Measurements from ENCODE around the gene MPZL3.

MPZL3 gene

DNA sequence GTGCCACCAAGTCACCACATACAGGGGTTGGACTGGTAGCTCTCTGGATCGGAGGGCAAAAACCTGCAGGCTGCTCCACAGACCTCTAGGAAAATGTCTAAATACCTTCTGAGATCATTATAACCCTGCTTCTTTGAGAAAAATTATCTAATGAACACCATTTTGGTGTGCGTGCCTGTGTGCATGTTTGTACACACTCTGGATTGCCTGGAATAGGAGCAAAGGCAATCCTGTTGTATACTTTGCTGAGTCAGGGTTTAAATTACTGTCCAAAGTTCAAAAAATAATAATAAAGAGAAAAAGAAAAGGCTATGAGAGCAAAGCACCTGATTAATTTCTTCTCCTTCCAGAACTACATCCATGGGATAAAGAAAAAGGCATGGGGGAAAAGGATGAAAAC lies 38.4 kb downstream of the MPZL3 start:
- H3K27ac Mint-ChIP-seq (ENCODE audit: low read depth): peak overlapping the region; percentile 71
- DNase-seq (ENCODE audit: low spot score in 2 of 2) (no peak), ATAC-seq (replicated peaks; ENCODE audit: extremely low read depth, poor library complexity, severe bottlenecking) (no peak)
- no peaks in the 10 kb centered on the region for H3K27me3 Mint-ChIP-seq
- peak overlapping the region; percentile 42 for H3K4me3 Mint-ChIP-seq
- H3K9me3 Mint-ChIP-seq: no peaks in the 10 kb centered on the region
- peaks cover 73% of the 10 kb centered on the region for H3K4me1 Mint-ChIP-seq
- peaks cover 31% of the 10 kb centered on the region for H3K36me3 Mint-ChIP-seq (ENCODE audit: insufficient read depth)

DNA sequence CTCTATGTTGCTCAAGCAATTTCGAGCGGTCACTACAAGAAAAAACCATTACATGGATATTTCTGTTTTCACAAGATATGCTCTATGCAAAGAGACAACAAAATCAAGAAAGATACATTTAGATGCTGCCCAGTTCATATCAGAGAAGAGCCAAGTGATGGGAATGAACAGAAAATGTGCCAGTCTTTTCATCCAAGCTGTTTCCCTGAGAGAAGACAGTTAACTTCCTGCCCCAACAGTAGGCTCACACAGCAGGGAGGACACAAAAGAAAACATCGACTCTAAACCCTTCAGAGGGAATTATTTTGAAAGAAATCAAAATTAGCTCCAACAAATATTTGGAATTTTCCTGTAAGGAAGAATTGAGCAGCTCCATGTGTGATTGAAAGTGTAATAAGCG lies 39.0 kb downstream of the MPZL3 start:
- Mint-ChIP-seq H3K27me3 (no peaks in the 10 kb centered on the region), H3K9me3 (no peaks in the 10 kb centered on the region), H3K4me3 (peak overlapping the region; percentile 25), H3K4me1 (peaks cover 69% of the 10 kb centered on the region), H3K27ac (ENCODE audit: low read depth) (peak overlapping the region; percentile 71), H3K36me3 (ENCODE audit: insufficient read depth) (peaks cover 31% of the 10 kb centered on the region)
- ATAC-seq (replicated peaks; ENCODE audit: extremely low read depth, poor library complexity, severe bottlenecking): no peak
- DNase-seq (ENCODE audit: low spot score in 2 of 2): no peak

DNA sequence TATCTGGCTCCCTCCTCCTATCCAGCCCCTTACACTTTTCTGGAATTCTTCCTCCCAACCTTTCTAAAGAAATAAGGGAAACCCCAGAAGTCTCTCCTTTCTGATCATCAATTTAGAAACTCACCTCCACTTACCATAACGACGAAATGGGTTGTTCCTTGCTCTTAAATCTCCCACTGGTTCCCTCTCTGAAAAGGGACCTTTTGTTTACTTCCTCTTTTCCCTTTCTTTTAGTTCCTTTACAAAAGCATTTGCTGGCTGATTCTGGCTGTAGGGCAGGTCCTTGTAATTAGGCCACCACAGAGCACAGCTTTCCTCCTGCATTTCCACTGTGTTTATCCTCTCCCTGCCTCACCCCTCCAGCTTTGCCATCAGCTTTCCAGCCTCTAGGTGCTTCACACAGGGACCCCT lies 39.4 kb downstream of the MPZL3 start:
- Mint-ChIP-seq H3K4me3 (peak overlapping the region; percentile 25), H3K9me3 (no peaks in the 10 kb centered on the region), H3K27ac (ENCODE audit: low read depth) (peak overlapping the region; percentile 71), H3K4me1 (peaks cover 69% of the 10 kb centered on the region), H3K27me3 (no peaks in the 10 kb centered on the region), H3K36me3 (ENCODE audit: insufficient read depth) (peaks cover 31% of the 10 kb centered on the region)
- DNase-seq (ENCODE audit: low spot score in 2 of 2) (no peak), ATAC-seq (replicated peaks; ENCODE audit: extremely low read depth, poor library complexity, severe bottlenecking) (no peak)

DNA sequence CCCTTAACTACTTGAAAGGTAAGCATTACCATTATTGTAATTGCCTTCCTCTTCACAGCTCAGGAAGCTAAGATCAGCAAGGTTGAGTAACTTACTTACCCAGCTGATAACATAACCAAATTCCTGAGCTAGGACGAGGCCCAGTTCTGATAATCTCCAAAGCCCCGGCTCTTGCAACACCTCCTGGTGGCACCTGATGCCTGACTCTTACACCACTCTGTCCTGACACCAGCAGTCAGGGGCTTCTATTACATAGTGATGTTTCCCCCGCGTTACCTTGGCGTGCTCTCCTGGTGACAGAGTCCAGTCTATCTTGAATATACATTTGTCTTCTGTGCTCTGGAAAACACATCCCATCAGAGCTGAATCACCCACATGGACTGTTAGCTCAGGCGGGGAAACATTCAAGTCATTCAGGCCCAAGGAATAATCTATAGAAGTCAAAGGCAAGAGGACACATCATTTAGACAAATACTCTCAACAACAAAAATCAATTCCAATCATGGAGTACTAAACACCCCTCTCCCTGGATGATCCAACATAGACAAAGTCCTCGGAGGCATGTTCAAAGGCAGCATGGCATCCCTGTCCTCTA lies 39.9 kb downstream of the MPZL3 start:
- no peak for ATAC-seq (replicated peaks; ENCODE audit: extremely low read depth, poor library complexity, severe bottlenecking)
- H3K9me3 Mint-ChIP-seq: no peaks in the 10 kb centered on the region
- peaks cover 69% of the 10 kb centered on the region for H3K4me1 Mint-ChIP-seq
- no peak for DNase-seq (ENCODE audit: low spot score in 2 of 2)
- peaks cover 33% of the 10 kb centered on the region for H3K36me3 Mint-ChIP-seq (ENCODE audit: insufficient read depth)
- no peaks in the 10 kb centered on the region for H3K27me3 Mint-ChIP-seq
- peak overlapping the region; percentile 7 for H3K27ac Mint-ChIP-seq (ENCODE audit: low read depth)
- H3K4me3 Mint-ChIP-seq: no peak overlapping the region

DNA sequence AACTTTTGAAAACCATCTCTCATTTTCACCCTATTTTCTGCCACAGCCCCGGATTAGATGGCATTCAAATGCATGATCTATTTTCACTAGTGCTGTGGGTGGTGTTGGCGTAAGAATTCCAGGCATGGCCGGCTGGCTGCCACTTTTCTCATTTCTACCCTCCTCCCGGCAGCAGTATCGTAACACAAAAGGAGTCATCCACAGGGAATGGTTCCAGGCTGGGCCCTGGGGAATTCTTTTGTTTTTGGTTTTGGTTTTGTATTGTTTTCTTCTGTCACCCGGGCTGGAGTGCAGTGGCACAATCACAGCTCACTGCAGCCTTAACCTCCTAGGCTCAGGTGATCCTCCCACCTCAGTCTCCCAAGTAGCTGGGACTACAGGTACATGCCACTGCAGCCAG lies 41.2 kb downstream of the MPZL3 start:
- ATAC-seq (replicated peaks; ENCODE audit: extremely low read depth, poor library complexity, severe bottlenecking): no peak
- H3K4me1 Mint-ChIP-seq: peaks cover 72% of the 10 kb centered on the region
- no peak overlapping the region for H3K27ac Mint-ChIP-seq (ENCODE audit: low read depth)
- H3K9me3 Mint-ChIP-seq: no peaks in the 10 kb centered on the region
- H3K4me3 Mint-ChIP-seq: no peak overlapping the region
- H3K36me3 Mint-ChIP-seq (ENCODE audit: insufficient read depth): peaks cover 33% of the 10 kb centered on the region
- no peaks in the 10 kb centered on the region for H3K27me3 Mint-ChIP-seq
- DNase-seq (ENCODE audit: low spot score in 2 of 2): no peak

DNA sequence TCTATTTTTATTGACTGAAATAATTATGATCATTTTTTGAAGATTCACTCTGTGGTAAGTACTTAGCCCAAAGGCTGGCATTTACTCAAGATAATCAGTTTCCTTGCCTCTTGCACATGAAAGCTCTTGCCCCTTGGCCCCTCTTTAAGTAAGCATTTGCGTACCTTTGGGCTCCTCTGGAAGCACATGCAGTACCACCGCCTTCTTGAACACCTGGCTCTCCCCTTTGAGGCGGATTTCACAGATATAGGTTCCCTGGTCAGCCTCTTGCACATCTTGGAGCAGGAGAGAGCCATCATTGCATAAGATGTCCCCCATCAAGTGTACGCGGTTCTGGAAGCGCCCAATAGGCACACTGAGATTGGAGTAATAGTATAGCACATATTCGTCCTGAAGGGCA lies 41.8 kb downstream of the MPZL3 start:
- no peak overlapping the region for H3K4me3 Mint-ChIP-seq
- ATAC-seq (replicated peaks; ENCODE audit: extremely low read depth, poor library complexity, severe bottlenecking): no peak
- H3K27me3 Mint-ChIP-seq: no peaks in the 10 kb centered on the region
- no peak for DNase-seq (ENCODE audit: low spot score in 2 of 2)
- peaks cover 73% of the 10 kb centered on the region for H3K4me1 Mint-ChIP-seq
- H3K27ac Mint-ChIP-seq (ENCODE audit: low read depth): no peak overlapping the region
- H3K36me3 Mint-ChIP-seq (ENCODE audit: insufficient read depth): peaks cover 34% of the 10 kb centered on the region
- H3K9me3 Mint-ChIP-seq: no peaks in the 10 kb centered on the region

DNA sequence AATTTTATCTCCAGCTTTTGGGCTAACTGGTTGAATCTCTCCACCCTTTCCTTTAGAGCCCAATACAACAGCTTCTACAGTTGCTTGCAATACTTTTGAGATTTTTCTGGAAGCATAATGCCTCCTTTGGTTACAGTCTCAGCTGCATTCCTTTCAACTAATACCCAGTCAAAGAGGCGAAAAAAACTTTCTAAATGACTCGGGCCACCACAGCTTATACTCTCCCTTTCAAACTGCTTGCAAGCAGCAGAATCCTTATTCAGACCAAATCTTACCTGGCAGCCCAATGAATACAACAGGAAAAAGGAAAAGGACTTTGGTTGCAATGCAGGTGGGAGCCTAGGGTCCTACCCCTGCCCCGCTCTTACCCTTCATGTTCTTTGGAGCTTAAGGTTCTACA lies 43.1 kb downstream of the MPZL3 start:
- H3K4me3 Mint-ChIP-seq: no peak overlapping the region
- H3K27me3 Mint-ChIP-seq: no peaks in the 10 kb centered on the region
- H3K36me3 Mint-ChIP-seq (ENCODE audit: insufficient read depth): peaks cover 33% of the 10 kb centered on the region
- H3K4me1 Mint-ChIP-seq: peaks cover 62% of the 10 kb centered on the region
- DNase-seq (ENCODE audit: low spot score in 2 of 2) (no peak), ATAC-seq (replicated peaks; ENCODE audit: extremely low read depth, poor library complexity, severe bottlenecking) (no peak)
- no peaks in the 10 kb centered on the region for H3K9me3 Mint-ChIP-seq
- H3K27ac Mint-ChIP-seq (ENCODE audit: low read depth): no peak overlapping the region

DNA sequence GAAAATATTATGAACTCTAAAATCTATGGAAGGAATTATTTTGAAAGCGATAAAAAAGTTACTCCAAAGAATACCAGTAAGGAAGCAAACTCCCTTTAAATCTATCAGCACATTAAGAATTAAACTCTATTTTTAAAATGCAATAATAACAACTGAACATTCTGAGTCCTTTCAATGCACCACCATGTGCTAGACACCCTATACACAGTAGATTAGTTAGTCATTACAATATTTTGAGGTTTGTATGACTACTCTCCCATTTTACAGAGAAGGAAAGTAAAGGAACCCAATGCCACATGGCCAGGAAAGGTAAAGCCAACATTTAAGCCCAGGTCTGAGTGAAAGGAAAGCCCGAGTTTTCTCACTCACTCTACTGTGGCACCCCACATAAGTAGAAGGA lies 45.1 kb downstream of the MPZL3 start:
- no peak overlapping the region for H3K4me3 Mint-ChIP-seq
- H3K9me3 Mint-ChIP-seq: no peaks in the 10 kb centered on the region
- H3K27me3 Mint-ChIP-seq: no peaks in the 10 kb centered on the region
- peaks cover 43% of the 10 kb centered on the region for H3K4me1 Mint-ChIP-seq
- H3K36me3 Mint-ChIP-seq (ENCODE audit: insufficient read depth): peaks cover 25% of the 10 kb centered on the region
- DNase-seq (ENCODE audit: low spot score in 2 of 2) (no peak), ATAC-seq (replicated peaks; ENCODE audit: extremely low read depth, poor library complexity, severe bottlenecking) (no peak)
- H3K27ac Mint-ChIP-seq (ENCODE audit: low read depth): peak overlapping the region; percentile 77

DNA sequence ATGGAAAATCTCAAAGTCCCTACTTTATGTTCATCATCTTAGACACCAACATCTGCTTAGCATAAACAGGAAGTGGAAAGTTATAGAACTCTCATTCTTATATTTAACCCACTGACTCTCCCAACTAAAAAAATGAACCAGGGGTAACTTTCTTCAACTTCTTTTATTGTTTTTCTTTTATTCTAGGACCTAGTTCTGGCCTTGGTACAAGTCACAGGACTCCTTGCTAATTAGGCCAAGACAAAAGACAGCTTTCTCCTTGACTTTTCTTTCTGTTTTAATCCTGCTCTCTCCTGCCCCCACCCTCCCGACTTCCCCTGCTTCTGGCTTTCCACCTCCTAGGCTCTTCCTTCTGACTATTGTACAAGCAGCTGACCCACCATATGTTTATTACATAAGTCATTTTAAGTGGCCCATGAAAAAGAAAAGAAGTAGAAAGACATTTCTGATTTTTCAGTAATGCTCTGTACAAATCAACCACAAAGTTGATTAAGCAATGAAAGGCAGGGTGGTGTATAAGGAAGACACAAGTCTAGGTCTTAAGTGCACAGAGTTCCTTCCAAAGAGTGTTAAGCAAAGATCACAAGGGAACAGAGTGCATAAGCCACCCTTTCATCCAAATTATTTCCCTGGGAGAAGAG lies 45.7 kb downstream of the MPZL3 start:
- Mint-ChIP-seq H3K4me1 (peaks cover 37% of the 10 kb centered on the region), H3K9me3 (no peaks in the 10 kb centered on the region), H3K4me3 (peak overlapping the region; percentile 39), H3K36me3 (ENCODE audit: insufficient read depth) (peaks cover 19% of the 10 kb centered on the region), H3K27me3 (no peaks in the 10 kb centered on the region), H3K27ac (ENCODE audit: low read depth) (peak overlapping the region; percentile 77)
- ATAC-seq (replicated peaks; ENCODE audit: extremely low read depth, poor library complexity, severe bottlenecking) (no peak), DNase-seq (ENCODE audit: low spot score in 2 of 2) (no peak)

DNA sequence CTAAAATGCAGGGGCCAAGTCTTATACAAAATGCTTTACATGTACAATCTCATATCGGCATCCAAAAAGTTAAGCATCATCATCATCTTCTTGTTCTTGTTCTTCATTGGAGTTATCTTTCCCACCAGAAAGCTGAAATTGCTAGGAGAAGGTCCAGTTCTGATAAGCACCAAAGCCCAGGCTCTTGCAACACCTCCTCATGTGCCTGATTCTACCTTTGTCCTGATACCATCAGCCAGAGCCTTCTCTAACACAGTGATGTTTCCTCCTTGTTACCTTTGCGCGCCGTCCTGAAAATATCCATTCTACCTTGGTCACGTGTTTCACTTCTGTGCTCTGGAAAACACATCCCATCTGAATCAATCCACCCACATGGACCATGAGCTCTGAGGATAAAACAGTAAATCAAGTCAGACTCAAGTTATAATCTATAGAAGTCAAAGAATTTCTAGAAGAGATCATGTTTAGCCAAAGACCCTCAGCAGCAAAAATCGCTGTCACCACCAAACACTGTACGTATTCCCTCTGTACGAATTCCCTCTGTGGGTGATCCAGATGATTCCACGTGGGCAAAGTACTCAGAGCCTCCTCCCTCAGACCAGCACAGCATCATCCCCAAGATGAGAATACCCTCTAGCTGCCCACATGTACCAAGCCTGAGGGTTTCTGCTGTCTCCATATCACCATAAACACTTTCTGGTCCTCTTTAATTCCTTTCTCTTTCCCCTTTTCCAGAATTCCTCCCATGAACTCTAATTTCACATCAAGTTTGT lies 46.4 kb downstream of the MPZL3 start:
- ATAC-seq (replicated peaks; ENCODE audit: extremely low read depth, poor library complexity, severe bottlenecking) (no peak), DNase-seq (ENCODE audit: low spot score in 2 of 2) (no peak)
- no peaks in the 10 kb centered on the region for H3K27me3 Mint-ChIP-seq
- H3K4me3 Mint-ChIP-seq: peak overlapping the region; percentile 39
- H3K36me3 Mint-ChIP-seq (ENCODE audit: insufficient read depth): peaks cover 16% of the 10 kb centered on the region
- H3K27ac Mint-ChIP-seq (ENCODE audit: low read depth): peak overlapping the region; percentile 77
- peaks cover 36% of the 10 kb centered on the region for H3K4me1 Mint-ChIP-seq
- no peaks in the 10 kb centered on the region for H3K9me3 Mint-ChIP-seq

DNA sequence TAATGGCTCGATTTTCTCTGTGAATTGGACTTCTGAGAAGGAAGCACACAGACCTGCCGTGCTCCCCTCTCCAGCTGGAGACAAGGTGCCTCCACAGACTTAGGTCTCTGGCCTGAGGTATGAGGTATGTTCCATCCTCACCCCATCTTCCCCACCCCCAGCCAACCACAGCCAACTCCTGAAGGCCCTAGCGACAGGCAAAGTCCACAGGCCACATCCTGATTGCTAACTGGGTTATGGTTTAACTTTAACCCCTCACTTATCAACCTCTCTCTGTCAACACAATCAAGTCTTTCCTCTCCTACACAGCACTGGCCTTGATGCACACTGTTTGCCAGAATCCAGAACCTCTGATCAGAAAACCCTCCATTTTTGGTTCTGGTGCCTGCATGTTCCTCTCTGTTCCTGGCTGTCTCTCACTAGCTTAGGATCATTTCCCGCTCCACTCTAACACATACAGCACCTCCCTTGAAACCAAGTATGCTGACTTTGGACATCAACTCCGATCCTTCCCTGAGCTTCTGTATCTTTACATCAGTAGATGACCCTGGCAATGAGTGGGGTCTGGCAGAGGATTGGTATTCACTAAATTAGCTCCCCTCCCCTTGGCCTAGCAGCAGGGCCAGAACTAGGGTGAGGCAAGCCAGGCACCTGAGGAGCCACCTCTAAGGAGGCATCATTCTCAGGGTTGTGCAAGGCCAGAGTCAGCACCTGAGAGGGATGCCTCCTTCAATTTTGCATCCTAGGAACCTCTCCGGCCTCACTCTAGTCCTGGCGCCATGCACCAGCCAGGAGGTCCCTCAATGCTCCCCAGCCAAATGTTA lies 49.4 kb downstream of the MPZL3 start:
- Mint-ChIP-seq H3K27ac (ENCODE audit: low read depth) (no peak overlapping the region), H3K4me3 (no peak overlapping the region), H3K4me1 (peaks cover 35% of the 10 kb centered on the region), H3K36me3 (ENCODE audit: insufficient read depth) (peaks cover 9% of the 10 kb centered on the region), H3K27me3 (no peaks in the 10 kb centered on the region), H3K9me3 (no peaks in the 10 kb centered on the region)
- ATAC-seq (replicated peaks; ENCODE audit: extremely low read depth, poor library complexity, severe bottlenecking): peak; percentile 78
- peak; percentile 33 to 58 for DNase-seq (ENCODE audit: low spot score in 2 of 2)

DNA sequence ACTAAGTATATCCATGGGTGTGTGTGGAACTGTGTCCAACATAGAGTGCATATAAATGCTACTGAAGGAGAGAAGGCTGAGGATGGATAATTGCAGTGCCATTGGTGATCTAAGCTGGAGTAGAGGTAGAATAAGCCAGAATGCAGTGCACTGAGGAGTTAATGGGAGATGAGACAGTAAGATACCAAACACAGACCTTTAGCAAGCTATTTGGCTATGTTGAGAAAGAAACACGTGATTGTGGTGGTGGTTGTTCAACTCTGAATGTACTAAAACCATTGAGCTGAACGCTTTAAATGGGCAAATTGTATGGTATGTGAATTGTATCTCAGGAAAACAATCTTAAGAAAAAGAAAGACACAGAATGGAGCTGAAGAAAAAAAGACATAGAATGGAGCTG lies 50.2 kb downstream of the MPZL3 start:
- Mint-ChIP-seq H3K4me1 (peaks cover 27% of the 10 kb centered on the region), H3K27ac (ENCODE audit: low read depth) (no peak overlapping the region), H3K9me3 (no peaks in the 10 kb centered on the region), H3K27me3 (no peaks in the 10 kb centered on the region), H3K4me3 (no peak overlapping the region), H3K36me3 (ENCODE audit: insufficient read depth) (peaks cover 10% of the 10 kb centered on the region)
- ATAC-seq (replicated peaks; ENCODE audit: extremely low read depth, poor library complexity, severe bottlenecking) (no peak), DNase-seq (ENCODE audit: low spot score in 2 of 2) (no peak)

Data from central memory CD8-positive, alpha-beta T cell (primary cell).